H9 (cell line): ENCODE measurements around the gene FAT1. TPM values are rescaled to one million over a fixed set of nuclear protein-coding genes. Genes with fewer than 3 reads are reported as not detected.
A peak's percentile ranks its signal among the peaks of the same experiment; 100 is the strongest.

Experiments
- DNase-seq: peaks from one replicate; pipeline ENCODE4 v3.0.0-alpha.2; 2017
- H2AFZ ChIP-seq: one replicate; pipeline ENCODE4 v1.6.1; 2013; ENCODE audit warnings: mild to moderate bottlenecking, low read length, control low read depth, moderate library complexity
- H2AK5ac ChIP-seq: 2 replicates; pipeline ENCODE4 v1.6.1; 2013; ENCODE audit warnings: low read length, control low read depth, mixed read lengths; ENCODE audit not compliant: insufficient read length
- H2BK120ac ChIP-seq: one replicate; pipeline ENCODE4 v1.6.1; 2013; ENCODE audit warnings: low read depth, mild to moderate bottlenecking, low read length, control low read depth, inconsistent platforms; ENCODE audit not compliant: poor library complexity, severe bottlenecking
- H2BK12ac ChIP-seq: 2 replicates; pipeline ENCODE4 v1.6.1; 2013; ENCODE audit warnings: low read length, control low read depth, mixed read lengths, low read depth; ENCODE audit not compliant: insufficient read length
- H2BK15ac ChIP-seq: 2 replicates; pipeline ENCODE4 v1.6.1; 2013; ENCODE audit warnings: low read depth, low read length, control low read depth
- H2BK20ac ChIP-seq: one replicate; pipeline ENCODE4 v1.6.1; 2013; ENCODE audit warnings: low read depth, mild to moderate bottlenecking, low read length, control low read depth, inconsistent platforms; ENCODE audit not compliant: poor library complexity, severe bottlenecking
- H2BK5ac ChIP-seq: 2 replicates; pipeline ENCODE4 v1.6.1; 2013; ENCODE audit warnings: low read length, control low read depth, mixed read lengths; ENCODE audit not compliant: insufficient read length
- H3K14ac ChIP-seq: 2 replicates; pipeline ENCODE4 v1.6.1; 2013; ENCODE audit warnings: low read length, control low read depth; ENCODE audit not compliant: insufficient read depth
- H3K18ac ChIP-seq: 2 replicates; pipeline ENCODE4 v1.6.1; 2013; ENCODE audit warnings: low read depth, mild to moderate bottlenecking, mixed read lengths, low read length, control low read depth; ENCODE audit not compliant: insufficient read length
- H3K23ac ChIP-seq: 2 replicates; pipeline ENCODE4 v1.6.1; 2013; ENCODE audit warnings: low read length, control low read depth, mixed read lengths, low read depth; ENCODE audit not compliant: insufficient read length
- H3K23me2 ChIP-seq: 2 replicates; pipeline ENCODE4 v1.6.1; 2013; ENCODE audit warnings: low read depth, mild to moderate bottlenecking, mixed read lengths, low read length, control low read depth; ENCODE audit not compliant: insufficient read length, poor library complexity, severe bottlenecking
- H3K27ac ChIP-seq: 2 replicates; pipeline ENCODE4 v1.5.1; 2013; ENCODE audit warnings: low read length, control low read depth, mixed read lengths, low read depth; ENCODE audit not compliant: insufficient read length
- H3K27me3 ChIP-seq: 2 replicates; pipeline ENCODE4 v1.6.1; 2013; ENCODE audit warnings: low read length, control low read depth, inconsistent platforms; ENCODE audit not compliant: insufficient read depth
- H3K4ac ChIP-seq: 2 replicates; pipeline ENCODE4 v1.6.1; 2013; ENCODE audit warnings: low read depth, mild to moderate bottlenecking, control low read depth, inconsistent platforms, low read length, moderate library complexity
- H3K4me1 ChIP-seq: 2 replicates; pipeline ENCODE4 v1.6.1; 2013; ENCODE audit warnings: low read length, control low read depth, inconsistent platforms; ENCODE audit not compliant: insufficient read depth
- H3K4me2 ChIP-seq: 2 replicates; pipeline ENCODE4 v1.6.1; 2013; ENCODE audit warnings: low read length, control low read depth, mixed read lengths; ENCODE audit not compliant: insufficient read length, insufficient read depth
- H3K56ac ChIP-seq: 2 replicates; pipeline ENCODE4 v1.6.1; 2013; ENCODE audit warnings: low read depth, mild to moderate bottlenecking, mixed read lengths, low read length, control low read depth; ENCODE audit not compliant: insufficient read length
- H3K79me1 ChIP-seq: 2 replicates; pipeline ENCODE4 v1.6.1; 2013; ENCODE audit warnings: low read depth, mild to moderate bottlenecking, moderate library complexity, low read length, control low read depth, inconsistent platforms; ENCODE audit not compliant: insufficient read depth, poor library complexity, severe bottlenecking
- H3K79me2 ChIP-seq: 2 replicates; pipeline ENCODE4 v1.6.1; 2013; ENCODE audit warnings: low read length, control low read depth, inconsistent platforms; ENCODE audit not compliant: insufficient read depth
- H3K9ac ChIP-seq: 2 replicates; pipeline ENCODE4 v1.6.1; 2013; ENCODE audit warnings: low read length, control low read depth, mixed read lengths; ENCODE audit not compliant: insufficient read length; ENCODE audit errors: extremely low read depth
- H3K9me3 ChIP-seq: one replicate; pipeline ENCODE4 v1.6.1; 2013; ENCODE audit warnings: low read depth, low read length, inconsistent platforms; ENCODE audit not compliant: control insufficient read depth
- H3T11ph ChIP-seq: one replicate; pipeline ENCODE4 v1.6.1; 2013; ENCODE audit warnings: mild to moderate bottlenecking, low read length, control low read depth, inconsistent platforms
- H4K20me1 ChIP-seq: one replicate; pipeline ENCODE4 v1.6.1; 2013; ENCODE audit not compliant: control insufficient read depth, insufficient read length, insufficient read depth
- H4K5ac ChIP-seq: 2 replicates; pipeline ENCODE4 v1.6.1; 2013; ENCODE audit warnings: low read depth, mild to moderate bottlenecking, mixed read lengths, low read length, control low read depth; ENCODE audit not compliant: insufficient read length
- H4K8ac ChIP-seq: replicated peaks from 2 replicates; pipeline ENCODE4 v1.6.1; 2013; ENCODE audit warnings: low read length, control low read depth, mixed read lengths, low read depth; ENCODE audit not compliant: insufficient read length
- H4K91ac ChIP-seq: 2 replicates; pipeline ENCODE4 v1.6.1; 2013; ENCODE audit warnings: low read depth, mild to moderate bottlenecking, moderate library complexity, mixed read lengths, low read length, control low read depth; ENCODE audit not compliant: insufficient read length
- H3K27ac Mint-ChIP-seq, 3 experiments: 2 replicates in 2 of 3; 3 replicates in 1 of 3; pipeline ENCODE4 v1.8.0; 2020 to 2021; ENCODE audit warnings: mixed read lengths in 3 of 3, mild to moderate bottlenecking in 1 of 3, moderate library complexity in 1 of 3
- H3K27me3 Mint-ChIP-seq: 2 replicates; pipeline ENCODE4 v1.8.0; 2021; ENCODE audit warnings: low read depth, mild to moderate bottlenecking, moderate library complexity, mixed read lengths
- H3K36me3 Mint-ChIP-seq, 3 experiments: 2 replicates in 2 of 3; 3 replicates in 1 of 3; pipeline ENCODE4 v1.8.0; 2020 to 2021; ENCODE audit warnings: low read depth in 3 of 3, mixed read lengths in 3 of 3; ENCODE audit not compliant: insufficient read depth in 1 of 3
- H3K4me1 Mint-ChIP-seq, 2 experiments: 2 replicates each; pipeline ENCODE4 v1.8.0; 2020; ENCODE audit warnings: mixed read lengths in 2 of 2
- H3K4me3 Mint-ChIP-seq, 2 experiments: 2 replicates in 1 of 2; 3 replicates in 1 of 2; pipeline ENCODE4 v1.8.0; 2020 to 2021; ENCODE audit warnings: mild to moderate bottlenecking in 2 of 2, mixed read lengths in 2 of 2, moderate library complexity in 1 of 2
- H3K9me3 Mint-ChIP-seq, 2 experiments: 2 replicates in 1 of 2; 3 replicates in 1 of 2; pipeline ENCODE4 v1.8.0; 2020; ENCODE audit warnings: mild to moderate bottlenecking in 2 of 2, mixed read lengths in 2 of 2, moderate library complexity in 1 of 2
- WGBS: extraction: QIAGEN DNeasy Blood & Tissue Kit; methylation state at CpG from one replicate; pipeline ENCODE4 v1.1.7; 2013; ENCODE audit warnings: missing lambda C conversion rate, low lambda C conversion rate, mixed read lengths; ENCODE audit not compliant: insufficient read length; ENCODE audit errors: extremely low coverage; 5-methylcytosine and 5-hydroxymethylcytosine counted together
- total RNA-seq: library from RNA; stranded (reverse); gene quantifications from 2 replicates; pipeline ENCODE4 v1.2.1, GENCODE V29; 2021
- TF ChIP-seq, protein P1 (sequence below): fragments of 200-600 bp; sonication (generic); conservative IDR thresholded peaks from 3 replicates; pipeline ENCODE4 v1.8.0; 2021; ENCODE audit warnings: antibody characterized with exemption, mild to moderate bottlenecking

FAT1 gene
- total RNA-seq, 1 experiment from 2014 or later, result 173 TPM

DNA sequence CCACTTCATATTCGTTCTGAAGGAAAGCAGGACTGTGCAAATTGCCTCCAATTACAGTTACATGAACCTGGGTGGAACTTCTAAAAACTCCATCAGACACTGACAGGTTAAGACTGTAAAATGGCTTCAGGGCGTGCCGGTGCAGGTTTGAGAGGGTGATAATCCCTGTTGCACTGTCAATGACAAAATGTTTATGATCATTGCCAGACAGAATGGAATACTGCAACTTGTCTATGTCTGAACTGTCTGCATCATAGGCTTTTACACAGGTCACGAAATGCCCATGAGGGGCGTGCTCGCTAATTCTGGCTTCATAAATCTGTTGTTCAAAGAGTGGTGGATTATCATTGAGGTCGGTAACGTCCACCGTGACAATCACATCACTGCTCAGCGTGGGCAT lies 104.6 kb downstream of the FAT1 start:
- no CpG with 5 or more reads among the region's 10 CpGs for WGBS
- Histone ChIP-seq H3K27ac (no peak overlapping the region), H3K79me2 (no peaks in the 10 kb centered on the region), H3K4ac (no peak overlapping the region), H3K18ac (no peak overlapping the region), H3K9me3 (no peaks in the 10 kb centered on the region), H4K91ac (no peak overlapping the region), H3T11ph (no peak overlapping the region), H4K20me1 (no peaks in the 10 kb centered on the region), H3K9ac (no peak overlapping the region), H3K14ac (no peak overlapping the region), H2BK5ac (no peak overlapping the region), H2BK12ac (no peak overlapping the region), H2BK120ac (no peak overlapping the region), H2BK15ac (no peak overlapping the region), H4K8ac (no peak overlapping the region), H3K27me3 (no peaks in the 10 kb centered on the region), H3K4me1 (no peaks in the 10 kb centered on the region), H4K5ac (no peak overlapping the region), H3K56ac (no peak overlapping the region), H2AFZ (no peak overlapping the region), H3K23me2 (no peaks in the 10 kb centered on the region), H3K79me1 (no peaks in the 10 kb centered on the region), H3K23ac (no peak overlapping the region), H2BK20ac (no peak overlapping the region), H3K4me2 (no peak overlapping the region), H2AK5ac (no peak overlapping the region)
- Mint-ChIP-seq H3K4me3 (no peak overlapping the region), H3K9me3 (no peaks in the 10 kb centered on the region), H3K4me1 (peaks cover 5 to 12% of the 10 kb centered on the region in 2 experiments; a peak in 3 of 4 replicates), H3K27me3 (no peaks in the 10 kb centered on the region), H3K27ac (0 out of 7 replicates have a peak overlapping the region, but pooled peaks of 1 of the 3 experiments have one; percentile 7), H3K36me3 (peaks cover 28 to 92% (median 88%) of the 10 kb centered on the region in 3 experiments)
- DNase-seq, result no peak
- TF ChIP-seq, protein P1, sequence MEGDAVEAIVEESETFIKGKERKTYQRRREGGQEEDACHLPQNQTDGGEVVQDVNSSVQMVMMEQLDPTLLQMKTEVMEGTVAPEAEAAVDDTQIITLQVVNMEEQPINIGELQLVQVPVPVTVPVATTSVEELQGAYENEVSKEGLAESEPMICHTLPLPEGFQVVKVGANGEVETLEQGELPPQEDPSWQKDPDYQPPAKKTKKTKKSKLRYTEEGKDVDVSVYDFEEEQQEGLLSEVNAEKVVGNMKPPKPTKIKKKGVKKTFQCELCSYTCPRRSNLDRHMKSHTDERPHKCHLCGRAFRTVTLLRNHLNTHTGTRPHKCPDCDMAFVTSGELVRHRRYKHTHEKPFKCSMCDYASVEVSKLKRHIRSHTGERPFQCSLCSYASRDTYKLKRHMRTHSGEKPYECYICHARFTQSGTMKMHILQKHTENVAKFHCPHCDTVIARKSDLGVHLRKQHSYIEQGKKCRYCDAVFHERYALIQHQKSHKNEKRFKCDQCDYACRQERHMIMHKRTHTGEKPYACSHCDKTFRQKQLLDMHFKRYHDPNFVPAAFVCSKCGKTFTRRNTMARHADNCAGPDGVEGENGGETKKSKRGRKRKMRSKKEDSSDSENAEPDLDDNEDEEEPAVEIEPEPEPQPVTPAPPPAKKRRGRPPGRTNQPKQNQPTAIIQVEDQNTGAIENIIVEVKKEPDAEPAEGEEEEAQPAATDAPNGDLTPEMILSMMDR, result no peak
